Thymus (tissue), 11 donors: ENCODE results near the gene RETN. TPM values are rescaled to one million over a fixed set of nuclear protein-coding genes. Genes with fewer than 3 reads are reported as not detected.
A peak's percentile ranks its signal among the peaks of the same experiment; 100 is the strongest.

Experiments
- DNase-seq, 9 donors: peaks; one replicate each; pipeline ENCODE4 v3.0.0-alpha.2; 2013; ENCODE audit warnings: low spot score in 9 of 9, low read depth in 6 of 9, missing footprints in 1 of 9
- H3K27ac ChIP-seq, 2 donors: one replicate each; pipeline ENCODE4 v1.5.1; 2013; ENCODE audit warnings: control low read depth in 1 of 2, low read depth in 1 of 2, low read length in 1 of 2, mild to moderate bottlenecking in 1 of 2, moderate library complexity in 1 of 2
- H3K27me3 ChIP-seq, 2 donors: one replicate each; pipeline ENCODE4 v1.5.1; 2013; ENCODE audit warnings: low read length in 1 of 2; ENCODE audit not compliant: control insufficient read depth in 2 of 2, insufficient read depth in 1 of 2
- H3K36me3 ChIP-seq, 2 donors: one replicate each; pipeline ENCODE4 v1.5.1; 2013; ENCODE audit warnings: low read length in 1 of 2, mild to moderate bottlenecking in 1 of 2, moderate library complexity in 1 of 2; ENCODE audit not compliant: control insufficient read depth in 2 of 2, insufficient read depth in 2 of 2
- H3K4me1 ChIP-seq, 2 donors: one replicate each; pipeline ENCODE4 v1.5.1; 2013; ENCODE audit warnings: low read length in 2 of 2; ENCODE audit not compliant: control insufficient read depth in 2 of 2, insufficient read depth in 2 of 2
- H3K4me3 ChIP-seq, 2 donors: one replicate each; pipeline ENCODE4 v1.5.1; 2013; ENCODE audit warnings: low read length in 2 of 2, control low read depth in 1 of 2, mild to moderate bottlenecking in 1 of 2
- H3K9me3 ChIP-seq, 2 donors: one replicate each; pipeline ENCODE4 v1.5.1; 2013; ENCODE audit warnings: low read length in 1 of 2, mild to moderate bottlenecking in 1 of 2; ENCODE audit not compliant: control insufficient read depth in 2 of 2, insufficient read depth in 1 of 2
- WGBS: extraction: QIAGEN DNeasy Blood & Tissue Kit; methylation state at CpG from one replicate; pipeline ENCODE4 v1.1.7; 2013; 5-methylcytosine and 5-hydroxymethylcytosine counted together
- polyA plus RNA-seq: library from polyadenylated mRNA; stranded (reverse); fragments of 200-250 nt; gene quantifications from one replicate; pipeline ENCODE4 v1.2.3, GENCODE V29; 2013
- total RNA-seq: library from RNA; stranded (reverse); fragments of 120-200 nt; gene quantifications from one replicate; pipeline ENCODE4 v1.2.4, GENCODE V29; 2013
- donor health status: healthy.

Gene RETN
- total and polyA plus RNA-seq, 2 donors: 9.5 to 33.1 TPM

DNA sequence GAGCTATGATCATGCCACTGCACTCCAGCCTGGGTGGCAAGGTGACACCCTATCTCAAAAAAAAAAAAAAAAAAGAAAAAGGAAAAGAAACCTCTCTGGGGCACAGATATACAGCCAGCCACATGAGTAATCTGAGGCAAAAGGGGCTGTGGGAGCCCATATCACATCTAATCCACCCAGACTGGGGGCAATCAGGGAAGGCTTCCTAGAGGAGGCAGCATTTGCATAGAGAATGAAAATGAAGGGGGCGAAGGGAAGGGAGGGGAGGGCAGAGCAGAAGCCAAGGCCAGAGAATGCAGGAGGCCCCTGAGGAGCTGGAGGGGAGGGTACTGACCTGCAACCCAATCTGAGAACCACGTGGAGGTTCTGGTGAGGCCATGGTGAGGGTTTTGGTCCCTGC is 18.7 kb upstream of the RETN start:
- H3K4me3 ChIP-seq: no peak overlapping the region
- peaks cover 26 to 28% of the 10 kb centered on the region in 2 donors for H3K36me3 ChIP-seq
- WGBS: 58% methylated on average over 2 of the region's 2 CpGs
- H3K27ac ChIP-seq: peak overlapping the region in 1 of 2 donors; percentile 11
- peaks cover 0 to 4% of the 10 kb centered on the region in 2 donors for H3K9me3 ChIP-seq
- DNase-seq: no peak
- H3K27me3 ChIP-seq: peaks cover 0 to 6% of the 10 kb centered on the region in 2 donors
- peaks cover 21 to 62% of the 10 kb centered on the region in 2 donors for H3K4me1 ChIP-seq

DNA sequence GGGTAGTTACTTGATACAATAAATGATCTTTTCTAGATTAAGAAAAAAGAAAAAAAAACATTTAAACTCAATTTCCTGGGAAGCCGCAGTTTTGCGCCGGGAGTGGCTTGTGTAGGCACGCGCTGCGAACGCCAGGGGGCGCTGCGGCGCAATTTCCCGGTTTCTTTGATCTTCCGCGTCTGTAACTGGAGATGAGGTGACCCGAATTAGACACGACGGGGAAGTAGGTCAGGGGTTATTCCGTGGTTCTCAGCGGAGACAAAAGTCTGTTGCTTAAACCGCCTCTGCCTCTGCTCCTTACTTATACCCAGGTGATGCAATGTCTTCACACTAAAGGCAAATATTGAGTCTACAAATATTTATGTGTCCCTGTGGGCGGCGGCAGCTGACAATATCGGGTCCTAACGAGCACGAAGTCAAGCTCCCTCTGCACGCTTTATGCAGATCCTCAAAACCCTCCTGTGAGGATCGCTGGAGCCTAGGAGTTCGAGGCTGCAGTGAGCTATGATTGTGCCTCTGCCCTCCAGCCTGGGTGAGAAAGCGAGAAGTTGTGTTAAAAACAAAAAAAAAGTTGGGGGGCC is 16.7 kb upstream of the RETN start:
- Histone ChIP-seq H3K36me3 (peaks cover 9 to 13% of the 10 kb centered on the region in 2 donors), H3K4me3 (peak overlapping the region; percentile 3 to 22), H3K4me1 (peaks cover 14 to 55% of the 10 kb centered on the region in 2 donors), H3K9me3 (peaks cover 0 to 9% of the 10 kb centered on the region in 2 donors), H3K27me3 (peaks cover 0 to 6% of the 10 kb centered on the region in 2 donors), H3K27ac (peak overlapping the region; percentile 97 to 99)
- 6% methylated on average over 28 of the region's 28 CpGs for WGBS
- peak; percentile 75 to 96 (median 93) for DNase-seq

DNA sequence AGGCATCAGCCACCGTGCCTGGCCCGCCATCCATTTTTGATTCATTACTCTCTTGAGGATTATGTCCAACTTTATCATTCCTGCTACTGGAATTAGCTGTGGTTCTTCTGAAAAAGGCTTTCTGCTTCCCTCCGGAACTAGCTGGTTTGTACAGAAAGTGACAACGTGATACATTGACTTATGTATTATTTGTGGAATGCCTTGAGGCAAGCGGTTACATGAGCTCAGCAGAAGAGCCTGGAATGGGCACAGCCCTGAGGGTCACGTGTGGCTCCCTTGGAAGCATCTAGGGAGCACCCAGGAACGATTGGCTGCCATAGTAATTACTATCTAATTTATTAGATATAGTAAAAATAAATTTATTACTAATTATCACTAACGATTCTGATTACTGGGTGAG is 14.4 kb upstream of the RETN start:
- peaks cover 0 to 6% of the 10 kb centered on the region in 2 donors for H3K27me3 ChIP-seq
- peaks cover 0 to 9% of the 10 kb centered on the region in 2 donors for H3K9me3 ChIP-seq
- H3K27ac ChIP-seq: no peak overlapping the region
- DNase-seq: no peak
- no peaks in the 10 kb centered on the region for H3K36me3 ChIP-seq
- H3K4me3 ChIP-seq: no peak overlapping the region
- H3K4me1 ChIP-seq: peaks cover 32 to 74% of the 10 kb centered on the region in 2 donors
- WGBS: 94% methylated on average over 8 of the region's 8 CpGs

DNA sequence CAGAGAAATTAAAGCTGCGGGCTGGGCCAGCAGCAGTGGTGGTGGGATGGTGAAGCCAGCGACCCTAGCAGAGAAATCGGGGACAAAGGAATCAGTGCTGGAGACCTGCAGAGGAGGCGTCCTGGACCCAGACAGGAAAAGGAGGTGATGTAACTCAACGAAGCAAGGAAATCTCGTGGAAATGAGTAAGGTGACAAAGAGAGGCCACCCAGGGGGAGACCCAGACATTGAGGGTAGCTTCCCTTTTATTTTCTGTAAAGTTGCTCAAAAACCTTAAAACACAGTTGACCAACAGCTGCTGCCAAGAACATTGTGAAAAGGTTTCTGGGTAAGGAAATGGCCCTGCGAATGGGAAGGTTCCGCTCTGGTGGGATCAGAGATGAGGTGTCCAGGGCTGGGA is 13.3 kb upstream of the RETN start:
- WGBS: 76% methylated on average over 8 of the region's 8 CpGs
- no peak overlapping the region for H3K27ac ChIP-seq
- no peak for DNase-seq

DNA sequence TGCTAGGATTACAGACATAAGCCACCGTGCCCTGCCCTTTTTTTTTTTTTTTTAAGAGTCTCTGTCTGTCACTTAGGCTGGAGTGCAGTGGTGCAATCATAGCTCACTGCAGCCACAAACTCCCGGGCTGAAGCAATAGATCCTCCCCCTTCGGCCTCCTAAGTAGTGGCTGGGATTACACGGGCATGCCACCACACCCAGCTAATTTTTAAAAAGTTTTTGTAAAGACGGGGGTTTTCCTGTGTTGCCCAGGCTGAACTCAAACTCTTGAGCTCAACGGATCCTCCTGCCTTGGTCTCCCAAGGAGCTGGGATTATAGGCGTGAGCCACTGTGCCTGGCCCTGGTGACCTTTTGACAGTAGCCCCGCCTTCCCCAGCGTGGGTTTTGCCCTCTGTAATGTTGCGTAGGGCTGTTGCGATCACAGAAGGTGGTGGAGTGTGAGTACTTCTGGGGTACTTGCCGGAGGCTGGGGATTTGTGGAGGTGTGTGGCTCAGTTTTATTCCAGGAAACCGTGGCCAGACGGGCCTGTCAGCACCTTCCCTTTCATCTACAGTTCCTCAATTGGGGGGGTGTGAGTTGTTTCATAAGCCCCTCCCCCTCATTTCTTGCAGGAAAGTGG is 11.6 kb upstream of the RETN start:
- Histone ChIP-seq H3K4me1 (peaks cover 27 to 46% of the 10 kb centered on the region in 2 donors), H3K4me3 (no peak overlapping the region), H3K9me3 (peaks cover 0 to 9% of the 10 kb centered on the region in 2 donors), H3K27me3 (no peaks in the 10 kb centered on the region), H3K27ac (peak overlapping the region; percentile 68 to 100), H3K36me3 (no peaks in the 10 kb centered on the region)
- WGBS: 48% methylated on average over 14 of the region's 14 CpGs
- DNase-seq: peak in 1 of 9 donors; percentile 58

More for the DNA sequence above, 13.3 kb upstream of the RETN start:
- Histone ChIP-seq H3K4me3 (no peak overlapping the region), H3K9me3 (peaks cover 0 to 9% of the 10 kb centered on the region in 2 donors), H3K27me3 (peaks cover 0 to 4% of the 10 kb centered on the region in 2 donors), H3K4me1 (peaks cover 28 to 62% of the 10 kb centered on the region in 2 donors), H3K36me3 (no peaks in the 10 kb centered on the region)

DNA sequence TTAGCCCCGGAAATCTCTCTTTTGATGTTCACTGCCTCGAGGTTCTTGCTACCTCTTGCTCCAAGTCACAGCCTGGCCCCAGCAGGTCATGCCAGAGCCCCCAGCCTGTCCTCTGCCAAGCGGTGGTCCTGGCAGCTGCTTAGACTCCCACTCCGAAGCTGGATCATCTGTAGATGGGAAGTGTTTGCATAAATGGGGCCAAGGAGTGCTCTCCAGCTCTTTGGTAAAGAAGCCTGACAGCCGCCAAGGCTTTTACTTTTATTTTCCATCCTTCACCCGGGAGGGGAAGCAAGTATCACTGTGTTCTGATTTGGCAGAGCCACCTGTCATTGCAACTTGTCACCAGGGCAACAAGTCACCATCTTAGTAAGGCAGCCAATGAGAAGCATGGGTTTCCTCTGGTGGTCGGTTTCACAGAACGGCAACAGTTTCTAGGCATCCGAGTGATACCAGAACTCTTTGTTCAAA is 10.6 kb upstream of the RETN start:
- DNase-seq: peak in 8 of 9 donors; percentile 70 to 96 (median 89)
- Histone ChIP-seq H3K4me3 (peak overlapping the region; percentile 38 to 39), H3K4me1 (peaks cover 19 to 36% of the 10 kb centered on the region in 2 donors), H3K27me3 (no peaks in the 10 kb centered on the region), H3K9me3 (peaks cover 0 to 6% of the 10 kb centered on the region in 2 donors), H3K36me3 (no peaks in the 10 kb centered on the region), H3K27ac (peak overlapping the region; percentile 95 to 100)
- WGBS: 27% methylated on average over 9 of the region's 9 CpGs

DNA sequence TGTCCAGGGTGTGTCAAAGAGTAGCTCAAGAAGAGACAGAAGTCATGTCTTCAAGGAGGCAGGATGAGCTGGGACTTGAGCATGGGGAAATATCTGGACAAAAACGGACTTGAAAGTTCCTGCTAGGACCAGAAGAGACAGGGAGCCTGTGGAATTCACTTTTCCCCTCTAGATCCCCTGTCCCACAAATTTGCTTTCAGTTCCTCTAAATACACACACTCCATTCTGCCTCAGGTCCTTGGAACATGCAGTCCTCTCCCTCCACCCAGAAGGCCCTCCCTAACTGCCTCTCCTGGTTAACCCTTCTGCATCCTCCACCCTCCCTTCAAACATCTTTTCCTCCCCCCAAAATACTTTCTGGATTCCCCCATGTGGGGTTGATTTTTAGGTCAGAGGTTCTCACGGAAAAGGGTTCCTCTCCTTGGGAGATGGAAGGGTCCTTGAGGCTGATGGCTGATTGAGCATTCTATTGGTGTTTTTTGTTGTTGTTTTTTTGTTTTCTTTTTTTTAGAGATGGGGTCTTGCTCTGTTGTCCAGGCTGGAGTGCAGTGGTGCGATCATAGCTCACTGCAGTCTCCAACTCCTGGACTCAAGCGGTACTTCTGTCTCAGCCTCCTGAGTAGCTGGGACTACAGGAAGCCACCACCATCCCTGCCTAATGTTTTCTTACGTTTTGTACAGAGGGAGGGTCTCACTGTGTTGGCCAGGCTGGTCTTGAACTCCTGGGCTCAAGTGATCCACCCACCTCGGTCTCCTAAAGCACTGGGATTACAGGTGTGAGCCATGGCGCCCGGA is 6.9 kb upstream of the RETN start:
- 85% methylated on average over 8 of the region's 8 CpGs for WGBS
- H3K27ac ChIP-seq: no peak overlapping the region
- DNase-seq: no peak

DNA sequence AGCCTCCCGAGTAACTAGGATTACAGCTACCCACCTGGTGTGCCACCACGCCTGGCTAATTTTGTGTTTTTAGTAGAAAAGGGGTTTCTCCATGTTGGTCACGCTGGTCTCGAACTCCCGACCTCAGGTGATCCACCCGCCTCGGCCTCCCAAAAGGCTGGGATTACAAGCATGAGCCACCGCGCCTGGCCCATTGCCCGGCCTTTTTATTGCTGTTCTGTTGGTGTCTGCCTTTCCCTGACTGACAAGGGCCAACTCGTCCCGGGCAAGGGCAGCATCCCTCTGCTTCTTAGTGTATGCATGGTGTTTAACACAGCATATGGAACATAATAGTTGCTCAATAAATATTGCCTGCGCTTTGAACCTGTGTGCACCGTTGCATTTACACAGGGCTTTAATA is 6.2 kb upstream of the RETN start:
- 92% methylated on average over 14 of the region's 14 CpGs for WGBS
- Histone ChIP-seq H3K27me3 (no peaks in the 10 kb centered on the region), H3K4me3 (no peak overlapping the region), H3K9me3 (no peaks in the 10 kb centered on the region), H3K36me3 (no peaks in the 10 kb centered on the region), H3K4me1 (peaks cover 13 to 18% of the 10 kb centered on the region in 2 donors), H3K27ac (no peak overlapping the region)
- no peak for DNase-seq

More for the DNA sequence above, 6.9 kb upstream of the RETN start:
- Histone ChIP-seq H3K9me3 (no peaks in the 10 kb centered on the region), H3K36me3 (no peaks in the 10 kb centered on the region), H3K4me1 (peaks cover 19 to 25% of the 10 kb centered on the region in 2 donors), H3K4me3 (no peak overlapping the region), H3K27me3 (no peaks in the 10 kb centered on the region)

DNA sequence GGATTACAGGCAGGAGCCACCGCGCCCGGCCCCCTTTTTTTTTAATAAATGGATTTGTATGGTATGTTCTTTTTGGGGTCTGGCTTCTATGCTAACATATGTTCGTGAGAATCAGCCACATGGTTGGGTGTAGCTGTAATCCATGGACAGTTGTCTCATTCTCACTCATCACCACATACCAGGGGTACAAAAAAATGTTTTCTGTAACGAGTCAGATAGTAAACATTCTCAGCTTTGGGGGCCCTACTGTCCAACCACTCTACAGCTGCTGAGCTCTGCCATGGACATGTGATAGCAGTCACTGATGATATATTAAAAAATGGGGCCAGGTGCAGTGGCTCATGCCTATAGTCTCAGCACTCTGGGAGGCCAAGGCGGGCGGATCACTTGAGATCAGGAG is 5.1 kb upstream of the RETN start:
- WGBS: 92% methylated on average over 7 of the region's 7 CpGs
- Histone ChIP-seq H3K4me3 (no peak overlapping the region), H3K27me3 (peaks cover 0 to 2% of the 10 kb centered on the region in 2 donors), H3K4me1 (peaks cover 4 to 10% of the 10 kb centered on the region in 2 donors), H3K27ac (no peak overlapping the region), H3K9me3 (no peaks in the 10 kb centered on the region), H3K36me3 (no peaks in the 10 kb centered on the region)
- DNase-seq: no peak
